Upper lobe of left lung (tissue), 6 donors: ENCODE measurements around the gene AMER3. TPM values are rescaled to one million over a fixed set of nuclear protein-coding genes. Genes with fewer than 3 reads are reported as not detected.
A peak's percentile ranks its signal among the peaks of the same experiment; 100 is the strongest.

ENCODE experiments used
- ATAC-seq, 2 donors: fragments of 200-7000 bp; cut with Tn5 transposase; one replicate each; pipeline ENCODE4 v1.9.1; 2022; ENCODE audit warnings: mild to moderate bottlenecking in 2 of 2, moderate library complexity in 2 of 2; ENCODE audit not compliant: low FRiP score in 2 of 2
- DNase-seq, 2 donors: peaks; one replicate each; pipeline ENCODE4 v3.0.0-alpha.2; 2019 to 2020
- H3K27ac ChIP-seq, 4 donors: fragments of 200-600 bp; sonication (generic); one replicate each; pipeline ENCODE4 v1.5.1; 2016 to 2019
- H3K27me3 ChIP-seq, 4 donors: fragments of 200-600 bp; sonication (generic); one replicate each; pipeline ENCODE4 v1.5.1; 2017 to 2019
- H3K36me3 ChIP-seq, 4 donors: fragments of 200-600 bp; sonication (generic); one replicate each; pipeline ENCODE4 v1.5.1; 2016 to 2019
- H3K4me1 ChIP-seq, 4 donors: fragments of 200-600 bp; sonication (generic); one replicate each; pipeline ENCODE4 v1.5.1; 2018 to 2019
- H3K4me3 ChIP-seq, 4 donors: fragments of 200-600 bp; sonication (generic); one replicate each; pipeline ENCODE4 v1.5.1; 2017 to 2019; ENCODE audit warnings: mild to moderate bottlenecking in 2 of 4, moderate library complexity in 1 of 4
- H3K9me3 ChIP-seq, 4 donors: fragments of 200-600 bp; sonication (generic); one replicate each; pipeline ENCODE4 v1.5.1; 2018 to 2019
- EP300 ChIP-seq, 4 donors: sonication (generic); formaldehyde crosslinking; IDR thresholded peaks; one replicate each; pipeline ENCODE4 v1.5.1; 2017; ENCODE audit warnings: antibody characterized with exemption in 4 of 4, control low read depth in 2 of 4
- POLR2A ChIP-seq, 4 donors: fragments of 450-650 bp; IDR thresholded peaks; one replicate each; pipeline ENCODE4 v1.5.1; 2016 to 2017; ENCODE audit warnings: antibody characterized with exemption in 4 of 4, mild to moderate bottlenecking in 2 of 4
- POLR2AphosphoS5 ChIP-seq, 2 donors: sonication (generic); formaldehyde crosslinking; IDR thresholded peaks; one replicate each; pipeline ENCODE4 v1.5.1; 2017; ENCODE audit warnings: antibody characterized with exemption in 2 of 2
- WGBS, 2 donors: methylation state at CpG; one replicate each; pipeline ENCODE4 v1.1.5; 2017 to 2018; 5-methylcytosine and 5-hydroxymethylcytosine counted together
- total RNA-seq, 6 donors: library from RNA; depleted of rRNA in 4 of 6; stranded (reverse); fragments of >200 nt in 4 of 6; gene quantifications; one replicate each; pipeline versions ENCODE4 v1.1.0 to v1.2.1, GENCODE V29; 2016 to 2021
- TF ChIP-seq, protein P1 (sequence below), 6 experiments: fragments of 450-650 bp in 4 of 6; fragments of 200-600 bp in 2 of 6; sonication (generic) in 2 of 6; IDR thresholded peaks; one replicate each; pipeline ENCODE4 v1.5.1; 2016 to 2019; ENCODE audit warnings: antibody characterized with exemption in 6 of 6
- donor health status: DM: no; HTN: no; CAD: no; lungs with moderate emphysema.
- donor health status: DM: no; HTN: yes; CAD: no; lungs with severe emphysema.

Gene AMER3
- total RNA-seq, 6 donors from 2014 or later = not detected

DNA sequence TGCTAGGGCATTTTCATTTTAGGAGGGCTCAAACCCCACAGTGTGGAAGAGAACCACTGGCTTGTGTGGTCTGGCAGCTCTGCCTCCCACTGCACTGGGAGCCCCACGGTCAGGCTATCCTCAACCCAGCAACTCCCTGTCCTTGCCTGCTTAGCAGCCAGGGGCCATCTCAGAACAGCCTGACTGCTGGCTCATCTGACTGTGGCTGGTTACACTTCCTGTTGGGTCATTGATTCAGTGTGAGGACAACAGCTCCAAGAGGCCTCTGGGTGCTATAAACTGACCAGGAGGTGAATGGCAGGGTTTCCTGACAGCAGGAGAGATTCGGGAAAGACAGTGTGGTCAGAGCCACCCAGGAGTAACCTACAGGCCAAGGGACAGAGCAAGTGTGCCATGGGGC is 40.1 kb downstream of the AMER3 start:
- DNase-seq = no peak
- WGBS, 2 donors = 43 to 81% methylated on average over 2 of the region's 2 CpGs
- no peak overlapping the region for H3K27ac ChIP-seq
- no peaks in the 10 kb centered on the region for H3K9me3 ChIP-seq
- no peak overlapping the region for H3K4me3 ChIP-seq
- no peaks in the 10 kb centered on the region for H3K36me3 ChIP-seq
- no peak for TF ChIP-seq POLR2A (IDR thresholded peaks at IDR 0.05)
- TF ChIP-seq, protein P1, sequence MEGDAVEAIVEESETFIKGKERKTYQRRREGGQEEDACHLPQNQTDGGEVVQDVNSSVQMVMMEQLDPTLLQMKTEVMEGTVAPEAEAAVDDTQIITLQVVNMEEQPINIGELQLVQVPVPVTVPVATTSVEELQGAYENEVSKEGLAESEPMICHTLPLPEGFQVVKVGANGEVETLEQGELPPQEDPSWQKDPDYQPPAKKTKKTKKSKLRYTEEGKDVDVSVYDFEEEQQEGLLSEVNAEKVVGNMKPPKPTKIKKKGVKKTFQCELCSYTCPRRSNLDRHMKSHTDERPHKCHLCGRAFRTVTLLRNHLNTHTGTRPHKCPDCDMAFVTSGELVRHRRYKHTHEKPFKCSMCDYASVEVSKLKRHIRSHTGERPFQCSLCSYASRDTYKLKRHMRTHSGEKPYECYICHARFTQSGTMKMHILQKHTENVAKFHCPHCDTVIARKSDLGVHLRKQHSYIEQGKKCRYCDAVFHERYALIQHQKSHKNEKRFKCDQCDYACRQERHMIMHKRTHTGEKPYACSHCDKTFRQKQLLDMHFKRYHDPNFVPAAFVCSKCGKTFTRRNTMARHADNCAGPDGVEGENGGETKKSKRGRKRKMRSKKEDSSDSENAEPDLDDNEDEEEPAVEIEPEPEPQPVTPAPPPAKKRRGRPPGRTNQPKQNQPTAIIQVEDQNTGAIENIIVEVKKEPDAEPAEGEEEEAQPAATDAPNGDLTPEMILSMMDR (IDR thresholded peaks at IDR 0.05) = no peak
- TF ChIP-seq POLR2AphosphoS5 (IDR thresholded peaks at IDR 0.05) = no peak
- TF ChIP-seq EP300 (IDR thresholded peaks at IDR 0.05) = no peak
- ATAC-seq = no peak
- H3K27me3 ChIP-seq = peaks cover 0 to 7% (median 0%) of the 10 kb centered on the region in 4 donors
- H3K4me1 ChIP-seq = peaks cover 8 to 17% (median 13%) of the 10 kb centered on the region in 4 donors

DNA sequence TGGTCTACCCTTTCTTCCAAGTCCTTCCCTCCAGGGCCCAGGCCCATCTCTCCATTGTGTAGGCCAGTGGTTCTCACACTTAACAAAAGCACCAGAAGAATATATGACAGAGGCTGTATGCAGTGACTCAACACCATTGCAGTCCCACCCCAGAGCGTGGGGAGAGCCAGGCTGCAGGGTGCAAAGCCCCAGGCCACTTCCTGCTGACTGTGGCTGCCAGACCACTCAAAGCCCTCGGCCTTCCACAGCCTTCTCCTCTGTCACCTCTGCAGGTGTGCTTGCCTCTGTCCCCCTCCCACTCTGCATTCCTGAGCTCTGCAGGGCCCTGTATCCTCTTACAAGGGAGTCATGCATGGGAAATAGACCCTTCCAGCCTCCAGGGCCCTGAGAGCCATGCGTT is 41.0 kb downstream of the AMER3 start:
- ATAC-seq (no peak), DNase-seq (no peak)
- TF ChIP-seq POLR2A (IDR thresholded peaks at IDR 0.05) (no peak), EP300 (IDR thresholded peaks at IDR 0.05) (no peak), POLR2AphosphoS5 (IDR thresholded peaks at IDR 0.05) (no peak)
- TF ChIP-seq, protein P1 (IDR thresholded peaks at IDR 0.05) = no peak
- Histone ChIP-seq H3K4me1 (peaks cover 8 to 17% (median 13%) of the 10 kb centered on the region in 4 donors), H3K27me3 (peaks cover 0 to 7% (median 0%) of the 10 kb centered on the region in 4 donors), H3K9me3 (no peaks in the 10 kb centered on the region), H3K36me3 (no peaks in the 10 kb centered on the region), H3K27ac (no peak overlapping the region), H3K4me3 (no peak overlapping the region)
- 55 to 56% methylated on average over 3 of the region's 3 CpGs for WGBS, 2 donors

DNA sequence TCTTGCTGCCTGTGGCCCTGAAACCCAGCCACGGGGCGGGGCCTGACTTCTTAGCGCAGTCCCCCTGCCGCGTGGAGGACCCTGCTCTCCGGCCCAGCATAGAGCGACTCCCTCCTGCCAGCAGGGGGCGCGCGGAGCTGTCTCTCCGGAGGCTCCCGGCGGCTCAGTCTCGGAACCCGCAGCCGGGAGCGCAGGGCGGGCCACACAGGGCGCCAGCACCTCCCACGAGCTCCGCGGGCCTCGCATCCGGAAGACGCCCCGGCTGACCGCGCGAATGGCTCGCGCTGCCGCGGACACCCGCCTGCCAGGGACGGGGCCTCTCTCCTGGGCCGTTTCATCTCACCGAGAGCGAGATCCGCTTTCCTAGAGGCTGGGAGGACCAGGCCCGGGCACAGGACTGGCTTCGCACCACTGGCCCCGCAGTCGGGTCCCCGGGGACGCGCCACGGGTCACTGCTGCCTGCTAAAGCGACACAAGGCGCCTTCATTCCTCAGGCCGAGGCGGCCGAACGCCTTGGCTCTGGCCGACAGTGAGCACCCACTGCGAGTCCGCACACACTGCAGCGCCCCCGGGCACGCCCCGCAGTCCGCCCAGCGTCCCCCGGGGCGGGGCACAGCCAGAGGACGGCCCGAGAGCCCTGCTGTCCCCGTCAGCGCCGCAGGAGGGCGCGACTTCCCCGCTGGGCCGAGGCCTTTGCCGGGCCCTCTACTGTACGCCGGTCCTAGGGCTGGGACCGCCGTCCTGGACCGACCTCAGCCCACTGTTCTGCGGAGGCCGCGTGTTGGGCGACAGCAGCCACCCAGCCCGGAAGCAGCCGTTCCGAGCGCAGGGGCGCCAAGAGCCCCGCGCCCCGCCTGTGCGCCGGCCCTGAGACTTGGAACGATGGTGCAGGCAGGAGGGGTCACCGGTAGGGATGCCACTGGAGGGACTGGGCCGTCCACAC is 42.4 kb downstream of the AMER3 start:
- H3K4me1 ChIP-seq = peaks cover 8 to 17% (median 13%) of the 10 kb centered on the region in 4 donors
- ATAC-seq = peak; percentile 96 to 99
- DNase-seq = peak; percentile 87 to 98
- no peaks in the 10 kb centered on the region for H3K36me3 ChIP-seq
- H3K27me3 ChIP-seq = peaks cover 0 to 7% (median 0%) of the 10 kb centered on the region in 4 donors
- H3K4me3 ChIP-seq = peak overlapping the region; percentile 38 to 81 (median 73)
- H3K9me3 ChIP-seq = no peaks in the 10 kb centered on the region
- TF ChIP-seq EP300 (IDR thresholded peaks at IDR 0.05) = no peak
- TF ChIP-seq, protein P1 (IDR thresholded peaks at IDR 0.05) = peak; percentile 75 to 97 (median 93)
- peak in 2 of 4 donors; percentile 36 to 46 for TF ChIP-seq POLR2A (IDR thresholded peaks at IDR 0.05)
- no peak for TF ChIP-seq POLR2AphosphoS5 (IDR thresholded peaks at IDR 0.05)
- H3K27ac ChIP-seq = peak overlapping the region; percentile 77 to 90 (median 88)
- WGBS, 2 donors = 0% methylated on average over 10 to 45 of the region's 96 CpGs

DNA sequence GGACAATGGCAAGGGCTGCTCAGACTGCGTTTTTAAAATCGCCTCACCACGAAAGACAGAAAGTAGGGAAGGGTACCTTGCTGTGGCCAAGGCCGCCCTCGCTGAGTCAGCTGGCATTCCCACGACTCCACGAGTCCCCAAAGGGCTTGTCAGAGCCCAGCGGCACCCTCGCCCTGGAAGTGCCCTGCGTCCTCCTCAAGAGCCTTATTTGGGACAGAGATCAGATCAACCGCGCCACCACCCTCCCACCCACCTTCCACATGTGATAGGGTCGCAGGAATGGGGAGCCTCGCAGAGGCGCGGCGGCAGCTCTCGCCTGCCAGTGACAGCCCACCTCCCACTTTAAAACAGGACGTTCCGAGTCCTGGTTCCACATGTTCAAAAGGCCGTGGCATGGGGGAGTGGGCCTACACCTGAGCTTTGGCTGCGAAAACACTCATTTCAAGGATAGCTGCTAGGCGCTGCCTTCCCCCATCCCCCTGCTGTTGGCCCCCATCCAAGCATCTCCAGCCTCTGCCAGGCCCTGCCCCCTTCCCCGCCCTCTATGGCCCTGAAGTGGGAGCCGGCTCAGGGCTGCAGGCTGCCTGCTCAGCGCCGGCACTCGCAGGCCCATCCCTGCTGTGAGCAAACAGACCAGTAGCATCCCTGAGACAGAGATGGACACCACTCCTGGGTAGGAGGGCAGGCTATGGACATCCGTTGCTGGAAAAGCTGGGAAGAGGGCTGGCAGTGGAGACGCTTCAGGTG is 43.3 kb downstream of the AMER3 start:
- peak overlapping the region in 3 of 4 donors; percentile 86 to 90 (median 89) for H3K27ac ChIP-seq
- H3K27me3 ChIP-seq = peaks cover 0 to 7% (median 0%) of the 10 kb centered on the region in 4 donors
- peak in 1 of 2 donors; percentile 69 for DNase-seq
- TF ChIP-seq, protein P1 (IDR thresholded peaks at IDR 0.05) = no peak
- TF ChIP-seq EP300 (IDR thresholded peaks at IDR 0.05) (no peak), POLR2A (IDR thresholded peaks at IDR 0.05) (no peak), POLR2AphosphoS5 (IDR thresholded peaks at IDR 0.05) (no peak)
- WGBS, 2 donors = 23 to 24% methylated on average over 12 to 30 of the region's 30 CpGs
- H3K9me3 ChIP-seq = no peaks in the 10 kb centered on the region
- peaks cover 8 to 17% (median 13%) of the 10 kb centered on the region in 4 donors for H3K4me1 ChIP-seq
- H3K36me3 ChIP-seq = no peaks in the 10 kb centered on the region
- ATAC-seq = no peak
- peak overlapping the region; percentile 38 to 81 (median 73) for H3K4me3 ChIP-seq
